TTC549 (cell line): Measurements from ENCODE around the gene PGLYRP3.

ENCODE experiments used
- FAIRE-seq: peaks from 2 replicates; lab custom pipeline; 2012; peaks lifted over from hg19 to GRCh38; lab: Jason Lieb, UNC

PGLYRP3 gene

GRCh38 chr1:153313288-153313687, 536 bp upstream of the PGLYRP3 start:
- no peak for FAIRE-seq

- no peak for FAIRE-seq
These were observed 2.2 kb downstream of the PGLYRP3 start for GRCh38 chr1:153310526-153310925.

GRCh38 chr1:153309441-153309840, 3.3 kb downstream of the PGLYRP3 start:
- no peak for FAIRE-seq

GRCh38 chr1:153308540-153308939, 4.2 kb downstream of the PGLYRP3 start:
- FAIRE-seq = no peak

- no peak for FAIRE-seq
These were observed 5.5 kb downstream of the PGLYRP3 start for GRCh38 chr1:153307221-153307600.

- FAIRE-seq = no peak
These were observed 6.2 kb downstream of the PGLYRP3 start for GRCh38 chr1:153306303-153307220.

GRCh38 chr1:153305682-153306081, 7.1 kb downstream of the PGLYRP3 start:
- FAIRE-seq = no peak

- no peak for FAIRE-seq
These were observed 10.4 kb downstream of the PGLYRP3 start for GRCh38 chr1:153302308-153302707.

GRCh38 chr1:153293851-153294250, 18.9 kb downstream of the PGLYRP3 start:
- FAIRE-seq = no peak

- FAIRE-seq = no peak
These were observed 19.3 kb downstream of the PGLYRP3 start for GRCh38 chr1:153293480-153293775.

- no peak for FAIRE-seq
These were observed 19.8 kb downstream of the PGLYRP3 start for GRCh38 chr1:153292740-153293479.

- FAIRE-seq = no peak
These were observed 20.6 kb downstream of the PGLYRP3 start for GRCh38 chr1:153292185-153292584.

- FAIRE-seq = no peak
These were observed 21.2 kb downstream of the PGLYRP3 start for GRCh38 chr1:153291514-153291913.

- no peak for FAIRE-seq
These were observed 24.0 kb downstream of the PGLYRP3 start for GRCh38 chr1:153288634-153289275.

GRCh38 chr1:153277852-153278251, 34.9 kb downstream of the PGLYRP3 start:
- FAIRE-seq = no peak

GRCh38 chr1:153272186-153272585, 40.6 kb downstream of the PGLYRP3 start:
- FAIRE-seq = no peak

GRCh38 chr1:153271711-153272110, 41.0 kb downstream of the PGLYRP3 start:
- FAIRE-seq = no peak

- no peak for FAIRE-seq
These were observed 47.3 kb downstream of the PGLYRP3 start for GRCh38 chr1:153265457-153265856.

- no peak for FAIRE-seq
These were observed 50.1 kb downstream of the PGLYRP3 start for GRCh38 chr1:153262462-153263157.

- no peak for FAIRE-seq
These were observed 50.7 kb downstream of the PGLYRP3 start for GRCh38 chr1:153262070-153262366.

GRCh38 chr1:153261281-153262069, 51.3 kb downstream of the PGLYRP3 start:
- no peak for FAIRE-seq
